Osteocyte (in vitro differentiated cells): Measurements from ENCODE around the gene SHISA7. TPM values are rescaled to one million over a fixed set of nuclear protein-coding genes. Genes with fewer than 3 reads are reported as not detected.

Experiments used
- DNase-seq: peaks from one replicate; pipeline ENCODE4 v3.0.0; 2021; ENCODE audit warnings: mixed read lengths; ENCODE audit not compliant: unreplicated experiment; ENCODE audit errors: extremely low spot score
- H3K27ac Mint-ChIP-seq: one replicate; pipeline ENCODE4 v1.8.0; 2021; ENCODE audit warnings: mild to moderate bottlenecking, mixed read lengths; ENCODE audit not compliant: unreplicated experiment
- H3K27me3 Mint-ChIP-seq: one replicate; pipeline ENCODE4 v1.8.0; 2021; ENCODE audit warnings: mixed read lengths; ENCODE audit not compliant: unreplicated experiment
- H3K36me3 Mint-ChIP-seq: one replicate; pipeline ENCODE4 v1.8.0; 2021; ENCODE audit warnings: mixed read lengths; ENCODE audit not compliant: unreplicated experiment
- H3K4me1 Mint-ChIP-seq: one replicate; pipeline ENCODE4 v1.8.0; 2021; ENCODE audit warnings: mixed read lengths; ENCODE audit not compliant: unreplicated experiment
- H3K4me3 Mint-ChIP-seq: one replicate; pipeline ENCODE4 v1.8.0; 2021; ENCODE audit warnings: mild to moderate bottlenecking, moderate library complexity, mixed read lengths; ENCODE audit not compliant: unreplicated experiment
- H3K9me3 Mint-ChIP-seq: one replicate; pipeline ENCODE4 v1.8.0; 2021; ENCODE audit warnings: mixed read lengths; ENCODE audit not compliant: unreplicated experiment
- CTCF ChIP-seq: fragments of 200-600 bp; sonication (generic); IDR thresholded peaks from 2 replicates; pipeline ENCODE4 v1.5.0; 2021; ENCODE audit warnings: antibody characterized with exemption, mild to moderate bottlenecking, moderate library complexity
- long read RNA-seq: library from polyadenylated mRNA; unstranded; transcript quantifications from one replicate; pipeline ENCODE4 v2.0.0, GENCODE V29; 2021
- total RNA-seq: library from RNA; stranded (reverse); gene quantifications from 2 replicates; pipeline ENCODE4 v1.2.1, GENCODE V29; 2021

Gene SHISA7
- total RNA-seq, result not detected in 2 replicates
- long read RNA-seq, result 0 reads

GRCh38 chr19:55443045-55443823 is at the start of gene SHISA7:
TSS of gene SHISA7 (minus strand) at chr19:55443300. CDS start at chr19:55442863, 437 bp downstream.
- H3K9me3 Mint-ChIP-seq, result no peaks in the 10 kb centered on the region
- H3K4me3 Mint-ChIP-seq, result no peak within 1 kb of the TSS
- no peak for TF ChIP-seq CTCF
- H3K27ac Mint-ChIP-seq, result no peak within 1 kb of the TSS
- H3K27me3 Mint-ChIP-seq, result peaks cover 55% of the 10 kb centered on the region
- DNase-seq, result no peak
- peaks cover 4% of the 10 kb centered on the region for H3K36me3 Mint-ChIP-seq
- peaks cover 10% of the 10 kb centered on the region for H3K4me1 Mint-ChIP-seq

GRCh38 chr19:55492362-55492944 is 49.4 kb upstream of the SHISA7 start:
- no peak for DNase-seq
- Mint-ChIP-seq H3K36me3 (no peaks in the 10 kb centered on the region), H3K4me3 (no peak overlapping the region), H3K9me3 (no peaks in the 10 kb centered on the region), H3K27ac (no peak overlapping the region), H3K4me1 (peaks cover 30% of the 10 kb centered on the region), H3K27me3 (no peaks in the 10 kb centered on the region)
- no peak for TF ChIP-seq CTCF

- H3K4me3 Mint-ChIP-seq, result no peak overlapping the region
Measured at GRCh38 chr19:55491546-55492360, 48.7 kb upstream of the SHISA7 start.

DNA sequence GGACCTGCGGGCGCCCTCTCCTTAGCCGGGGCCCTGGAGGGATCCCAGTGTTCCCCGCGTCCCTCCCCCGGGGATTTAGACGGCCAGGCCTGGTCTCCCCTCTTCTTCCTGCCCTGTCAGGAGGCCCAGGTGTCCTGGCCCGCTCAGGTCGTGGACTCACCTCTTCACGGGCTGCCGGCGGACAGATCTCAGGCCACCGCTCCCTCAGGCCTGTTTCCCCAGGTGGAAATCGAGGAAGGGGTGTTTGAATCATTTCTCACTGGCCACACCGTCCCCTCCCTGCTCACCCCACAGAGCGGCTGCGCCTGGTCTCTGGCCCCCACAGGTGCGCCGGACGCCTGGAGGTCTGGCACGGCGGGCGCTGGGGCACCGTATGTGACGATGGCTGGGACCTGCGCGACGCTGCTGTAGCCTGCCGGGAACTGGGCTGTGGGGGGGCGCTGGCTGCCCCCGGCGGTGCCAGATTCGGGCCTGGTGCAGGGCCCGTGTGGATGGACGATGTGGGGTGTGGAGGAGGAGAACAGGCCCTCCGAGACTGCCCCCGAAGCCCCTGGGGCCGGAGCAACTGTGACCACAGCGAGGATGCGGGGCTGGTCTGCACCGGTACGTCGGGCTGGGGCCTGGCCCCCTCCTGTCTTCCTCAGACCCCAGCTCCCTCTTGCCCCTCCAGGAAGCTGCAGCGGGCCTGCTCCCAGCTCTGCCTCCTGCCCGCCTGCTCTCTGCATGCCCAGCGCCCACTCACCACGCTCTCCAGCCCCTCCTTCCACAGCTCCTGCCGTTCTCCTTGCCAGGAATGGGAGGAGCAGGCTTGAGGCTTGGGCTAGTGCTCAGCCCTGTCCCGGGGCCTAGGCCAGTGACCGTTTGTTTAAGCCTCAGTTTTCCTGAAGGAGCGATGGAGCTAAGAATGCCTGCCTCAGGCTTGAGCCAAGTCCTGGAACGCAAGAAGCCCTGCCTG is 47.7 kb upstream of the SHISA7 start:
- Mint-ChIP-seq H3K4me3 (no peak overlapping the region), H3K27ac (no peak overlapping the region), H3K27me3 (no peaks in the 10 kb centered on the region), H3K9me3 (no peaks in the 10 kb centered on the region), H3K36me3 (no peaks in the 10 kb centered on the region), H3K4me1 (peaks cover 43% of the 10 kb centered on the region)
- DNase-seq, result no peak
- TF ChIP-seq CTCF, result no peak

More at GRCh38 chr19:55491546-55492360, 48.7 kb upstream of the SHISA7 start:
- H3K27me3 Mint-ChIP-seq, result no peaks in the 10 kb centered on the region
- peaks cover 37% of the 10 kb centered on the region for H3K4me1 Mint-ChIP-seq
- no peak overlapping the region for H3K27ac Mint-ChIP-seq
- H3K36me3 Mint-ChIP-seq, result no peaks in the 10 kb centered on the region
- TF ChIP-seq CTCF, result no peak
- H3K9me3 Mint-ChIP-seq, result no peaks in the 10 kb centered on the region
- DNase-seq, result no peak
